Measurements from ENCODE around the gene JAML. TPM values are rescaled to one million over a fixed set of nuclear protein-coding genes. Genes with fewer than 3 reads are reported as not detected.

JAML gene
- total and polyA plus RNA-seq, 2 of the 4 experiments (the other 2 are of a cell fraction), result not detected

- no peak overlapping the region for H2BK120ac ChIP-seq (ENCODE audit: low read depth, low read length)
Measured at GRCh38 chr11:118145285-118146227, 79.3 kb downstream of the JAML start.

More at GRCh38 chr11:118145285-118146227, 79.3 kb downstream of the JAML start:
- H2BK20ac ChIP-seq (ENCODE audit: low read depth, low read length), result no peak overlapping the region
- DNase-seq, result peak; percentile 41
- BruUV-seq (replicated peaks), result no TSS peak
- H3K4me2 ChIP-seq (ENCODE audit: low read depth, low read length), result peak overlapping the region; percentile 99
- H3K79me1 ChIP-seq (ENCODE audit: low read depth in 1 of 2, low read length in 2 of 2), result no peaks in the 10 kb centered on the region
- no peak overlapping the region for H3K14ac ChIP-seq (replicated peaks; ENCODE audit: low read depth, low read length)
- H3K56ac ChIP-seq (ENCODE audit: extremely low read depth, insufficient read depth, low read length), result no peak overlapping the region
- no peak overlapping the region for H3K9ac ChIP-seq (ENCODE audit: low read depth, low read length)
- peak overlapping the region; percentile 93 for H2AFZ ChIP-seq (replicated peaks; ENCODE audit: low read length, poor library complexity)
- no peak overlapping the region for H4K8ac ChIP-seq (ENCODE audit: low read depth in 2 of 2, low read length in 2 of 2)
- peak; percentile 99 for ATAC-seq (ENCODE audit: low read depth)
- intact Hi-C loops (cut with micrococcal nuclease), result loop anchor here (1.0 to 5.0 kb wide), 5 partner anchors 26 to 422 kb away; partner anchors contain the start of gene IFT46
- no peak overlapping the region for H2BK5ac ChIP-seq (ENCODE audit: low read depth, low read length, poor library complexity, severe bottlenecking)
- H4K5ac ChIP-seq (ENCODE audit: low read depth, low read length), result no peak overlapping the region
- no peaks in the 10 kb centered on the region for H3K9me1 ChIP-seq (ENCODE audit: insufficient read depth, low read length)
- POLR2A ChIA-PET (ENCODE audit: unreplicated experiment), result no interaction called here
- H3K4ac ChIP-seq (ENCODE audit: low read depth, low read length), result no peak overlapping the region
- H2AK9ac ChIP-seq (replicated peaks; ENCODE audit: low read depth, low read length, poor library complexity), result no peak overlapping the region
- no peak overlapping the region for H4K91ac ChIP-seq (ENCODE audit: insufficient read depth, low read depth, low read length)
- dilution Hi-C loops (cut with HindIII; ENCODE audit: low sequenced_read_pairs, unreplicated experiment), result no loop called here
- no peak overlapping the region for H3K23ac ChIP-seq (ENCODE audit: low read depth, low read length)
- no peak overlapping the region for H3K27ac ChIP-seq (ENCODE audit: insufficient read depth, low read length)
- no peaks in the 10 kb centered on the region for H3K36me3 ChIP-seq (ENCODE audit: control insufficient read depth, insufficient read depth, low read length)
- no peaks in the 10 kb centered on the region for H3K4me1 ChIP-seq (ENCODE audit: control insufficient read depth, insufficient read depth, low read length)
- CTCF ChIA-PET, result interaction anchor here (1.5 kb wide), 1 partner anchor 26 kb away, joined by 4 read pairs; no protein-coding TSS in a partner anchor
- TF ChIP-seq SMC3 (IDR thresholded peaks at IDR 0.05; ENCODE audit: low read depth, low read length) (peak; percentile 69), CTCF (conservative IDR thresholded peaks at IDR 0.05; ENCODE audit: low read depth, low read length) (peak; percentile 87), CHD1 (IDR thresholded peaks at IDR 0.05; ENCODE audit: low read depth, low read length) (no peak), POLR2A (IDR thresholded peaks at IDR 0.05; ENCODE audit: low read depth, low read length) (0 out of 2 replicates have a peak, but pooled peaks have one; percentile 31), RAD21 (IDR thresholded peaks at IDR 0.05; ENCODE audit: low read length) (peak; percentile 85)
- no peak overlapping the region for H2AK5ac ChIP-seq (ENCODE audit: low read depth, low read length)
- no peak overlapping the region for H2BK15ac ChIP-seq (ENCODE audit: low read depth, low read length)
- in situ Hi-C loops (cut with MboI; ENCODE audit: low sequenced_read_pairs), result loop anchor here (10.0 kb wide), 1 partner anchor 209 kb away; the partner anchor contains the start of gene UBE4A
- no peaks in the 10 kb centered on the region for H3K9me3 ChIP-seq (ENCODE audit: control insufficient read depth, insufficient read depth, low read length)
- 3% methylated on average over 26 of the region's 78 CpGs; no CpG with 5 or more reads in 1 of the 2 experiments for WGBS, 2 experiments (ENCODE audit: extremely low coverage in 2 of 2, insufficient read length in 1 of 2)
- peak overlapping the region; percentile 74 for H3K4me3 ChIP-seq (ENCODE audit: insufficient read depth, low read depth, low read length)
- H4K20me1 ChIP-seq (ENCODE audit: insufficient read depth, low read length), result no peaks in the 10 kb centered on the region
- peaks cover 36% of the 10 kb centered on the region for H3K27me3 ChIP-seq (ENCODE audit: control insufficient read depth, insufficient read depth, low read length)
- H3K18ac ChIP-seq (ENCODE audit: low read depth, low read length), result no peak overlapping the region
